ENCODE results near the gene WWC1. TPM values are rescaled to one million over a fixed set of nuclear protein-coding genes. Genes with fewer than 3 reads are reported as not detected.

Gene WWC1
- total RNA-seq, 1 donor from 2014 or later, result 1.5 TPM

- DNase-seq, result no peak
- Mint-ChIP-seq H3K4me1 (ENCODE audit: low read depth, unreplicated experiment) (peaks cover 27% of the 10 kb centered on the region), H3K27ac (ENCODE audit: unreplicated experiment) (no peak overlapping the region), H3K36me3 (ENCODE audit: unreplicated experiment) (no peaks in the 10 kb centered on the region), H3K9me3 (ENCODE audit: unreplicated experiment) (peaks cover 10% of the 10 kb centered on the region), H3K27me3 (ENCODE audit: unreplicated experiment) (peaks cover 6% of the 10 kb centered on the region), H3K4me3 (ENCODE audit: unreplicated experiment) (no peak overlapping the region)
- no peak for TF ChIP-seq CTCF (IDR thresholded peaks at IDR 0.05; ENCODE audit: partially characterized antibody, unreplicated experiment)
Measured at GRCh38 chr5:168263121-168263520, 28.3 kb upstream of the WWC1 start.

GRCh38 chr5:168266016-168266415 is 25.4 kb upstream of the WWC1 start:
- no peak for DNase-seq
- H3K27me3 Mint-ChIP-seq (ENCODE audit: unreplicated experiment), result peaks cover 6% of the 10 kb centered on the region
- peaks cover 32% of the 10 kb centered on the region for H3K4me1 Mint-ChIP-seq (ENCODE audit: low read depth, unreplicated experiment)
- no peaks in the 10 kb centered on the region for H3K36me3 Mint-ChIP-seq (ENCODE audit: unreplicated experiment)
- H3K4me3 Mint-ChIP-seq (ENCODE audit: unreplicated experiment), result no peak overlapping the region
- TF ChIP-seq CTCF (IDR thresholded peaks at IDR 0.05; ENCODE audit: partially characterized antibody, unreplicated experiment), result no peak
- H3K9me3 Mint-ChIP-seq (ENCODE audit: unreplicated experiment), result peaks cover 3% of the 10 kb centered on the region
- H3K27ac Mint-ChIP-seq (ENCODE audit: unreplicated experiment), result no peak overlapping the region

- no peak overlapping the region for H3K27ac Mint-ChIP-seq (ENCODE audit: unreplicated experiment)
Measured at GRCh38 chr5:168268949-168269936, 22.2 kb upstream of the WWC1 start.

GRCh38 chr5:168269937-168270330 is 21.5 kb upstream of the WWC1 start:
- peak overlapping the region; percentile 33 for H3K27ac Mint-ChIP-seq (ENCODE audit: unreplicated experiment)
- H3K4me1 Mint-ChIP-seq (ENCODE audit: low read depth, unreplicated experiment), result peaks cover 25% of the 10 kb centered on the region
- TF ChIP-seq CTCF (IDR thresholded peaks at IDR 0.05; ENCODE audit: partially characterized antibody, unreplicated experiment), result no peak
- H3K9me3 Mint-ChIP-seq (ENCODE audit: unreplicated experiment), result peaks cover 4% of the 10 kb centered on the region
- no peak for DNase-seq
- peaks cover 4% of the 10 kb centered on the region for H3K27me3 Mint-ChIP-seq (ENCODE audit: unreplicated experiment)
- no peaks in the 10 kb centered on the region for H3K36me3 Mint-ChIP-seq (ENCODE audit: unreplicated experiment)
- H3K4me3 Mint-ChIP-seq (ENCODE audit: unreplicated experiment), result no peak overlapping the region

More at GRCh38 chr5:168268949-168269936, 22.2 kb upstream of the WWC1 start:
- TF ChIP-seq CTCF (IDR thresholded peaks at IDR 0.05; ENCODE audit: partially characterized antibody, unreplicated experiment), result peak; percentile 88
- Mint-ChIP-seq H3K9me3 (ENCODE audit: unreplicated experiment) (peaks cover 3% of the 10 kb centered on the region), H3K27me3 (ENCODE audit: unreplicated experiment) (peaks cover 4% of the 10 kb centered on the region), H3K36me3 (ENCODE audit: unreplicated experiment) (no peaks in the 10 kb centered on the region), H3K4me3 (ENCODE audit: unreplicated experiment) (peak overlapping the region; percentile 63), H3K4me1 (ENCODE audit: low read depth, unreplicated experiment) (peaks cover 25% of the 10 kb centered on the region)
- peak; percentile 93 for DNase-seq

GRCh38 chr5:168270476-168270875 is 21.0 kb upstream of the WWC1 start:
- H3K4me3 Mint-ChIP-seq (ENCODE audit: unreplicated experiment), result no peak overlapping the region
- H3K4me1 Mint-ChIP-seq (ENCODE audit: low read depth, unreplicated experiment), result peaks cover 25% of the 10 kb centered on the region

More at GRCh38 chr5:168270476-168270875, 21.0 kb upstream of the WWC1 start:
- no peak for DNase-seq
- peaks cover 3% of the 10 kb centered on the region for H3K9me3 Mint-ChIP-seq (ENCODE audit: unreplicated experiment)
- TF ChIP-seq CTCF (IDR thresholded peaks at IDR 0.05; ENCODE audit: partially characterized antibody, unreplicated experiment), result no peak
- H3K27ac Mint-ChIP-seq (ENCODE audit: unreplicated experiment), result no peak overlapping the region
- peaks cover 4% of the 10 kb centered on the region for H3K27me3 Mint-ChIP-seq (ENCODE audit: unreplicated experiment)
- no peaks in the 10 kb centered on the region for H3K36me3 Mint-ChIP-seq (ENCODE audit: unreplicated experiment)

All from glutamatergic neuron (in vitro differentiated cells).